RCC 7860 (cell line): ENCODE measurements around the gene FBXO11.
"Not testable (repeated sequence)": the region's sequence is repeated elsewhere in the genome, so short reads cannot be mapped to it uniquely, and the experiment has no call there.

Experiments
- DNase-seq: peaks from one replicate; pipeline ENCODE4 v3.0.0-alpha.2; 2015; ENCODE audit warnings: low spot score
- FAIRE-seq: peaks from 2 replicates; lab custom pipeline; 2012; peaks lifted over from hg19 to GRCh38; lab: Jason Lieb, UNC

FBXO11 gene

GRCh38 chr2:47862949-47863348 lies 43.3 kb downstream of the FBXO11 start:
- FAIRE-seq (no peak), DNase-seq (no peak)

- not testable (repeated sequence) for DNase-seq, FAIRE-seq
Measured at GRCh38 chr2:47853067-47853777, 53.1 kb downstream of the FBXO11 start.

GRCh38 chr2:47850198-47850597 lies 56.1 kb downstream of the FBXO11 start:
- DNase-seq (no peak), FAIRE-seq (no peak)

GRCh38 chr2:47849368-47849767 lies 56.9 kb downstream of the FBXO11 start:
- FAIRE-seq (no peak), DNase-seq (no peak)

- no peak for DNase-seq
- no peak for FAIRE-seq
Measured at GRCh38 chr2:47844162-47844561, 62.1 kb downstream of the FBXO11 start.

- FAIRE-seq (no peak), DNase-seq (no peak)
Measured at GRCh38 chr2:47843407-47843806, 62.9 kb downstream of the FBXO11 start.

GRCh38 chr2:47842846-47843245 lies 63.5 kb downstream of the FBXO11 start:
- no peak for DNase-seq

GRCh38 chr2:47838686-47839085 lies 67.6 kb downstream of the FBXO11 start:
- no peak for DNase-seq
- no peak for FAIRE-seq

More at GRCh38 chr2:47842846-47843245, 63.5 kb downstream of the FBXO11 start:
- no peak for FAIRE-seq

- DNase-seq, result no peak
- no peak for FAIRE-seq
Measured at GRCh38 chr2:47838249-47838648, 68.0 kb downstream of the FBXO11 start.

- no peak for FAIRE-seq
- DNase-seq, result no peak
Measured at GRCh38 chr2:47833516-47833968, 72.8 kb downstream of the FBXO11 start.

GRCh38 chr2:47822518-47822917 lies 83.8 kb downstream of the FBXO11 start:
- FAIRE-seq, result no peak
- no peak for DNase-seq

- DNase-seq (no peak), FAIRE-seq (no peak)
Measured at GRCh38 chr2:47819834-47820233, 86.5 kb downstream of the FBXO11 start.

GRCh38 chr2:47818777-47819176 lies 87.5 kb downstream of the FBXO11 start:
- FAIRE-seq (no peak), DNase-seq (no peak)

- FAIRE-seq (no peak), DNase-seq (no peak)
Measured at GRCh38 chr2:47815764-47816163, 90.5 kb downstream of the FBXO11 start.

GRCh38 chr2:47811668-47812067 lies 94.6 kb downstream of the FBXO11 start:
- no peak for FAIRE-seq
- DNase-seq, result no peak

- no peak for FAIRE-seq
- no peak for DNase-seq
Measured at GRCh38 chr2:47810850-47811249, 95.4 kb downstream of the FBXO11 start.

GRCh38 chr2:47809903-47810302 lies 96.4 kb downstream of the FBXO11 start:
- DNase-seq (no peak), FAIRE-seq (no peak)

- FAIRE-seq (no peak), DNase-seq (no peak)
Measured at GRCh38 chr2:47808614-47809013, 97.7 kb downstream of the FBXO11 start.

- DNase-seq, result no peak
- no peak for FAIRE-seq
Measured at GRCh38 chr2:47805850-47806249, 100.4 kb downstream of the FBXO11 start.

- FAIRE-seq, result no peak
- no peak for DNase-seq
Measured at GRCh38 chr2:47803770-47804169, 102.5 kb downstream of the FBXO11 start.

GRCh38 chr2:47803363-47803762 lies 102.9 kb downstream of the FBXO11 start:
- FAIRE-seq (no peak), DNase-seq (no peak)

- no peak for FAIRE-seq
Measured at GRCh38 chr2:47801118-47801517, 105.2 kb downstream of the FBXO11 start.

GRCh38 chr2:47799031-47799609 lies 107.2 kb downstream of the FBXO11 start:
- DNase-seq (no peak), FAIRE-seq (no peak)

More at GRCh38 chr2:47801118-47801517, 105.2 kb downstream of the FBXO11 start:
- DNase-seq, result no peak
